Stimulated activated naive B cell treated with anti-CD40 and anti-IgM and Interleukin-4, amounts not matched to agents 10 μg/mL and 1 μg/mL and 100 μg/mL, for 72 hours (primary cell): ENCODE data around the gene HIKESHI.
"Not testable (repeated sequence)": the region's sequence is repeated elsewhere in the genome, so short reads cannot be mapped to it uniquely, and the experiment has no call there.

Experiments used
- ATAC-seq, 2 donors: fragments of 150-1000 bp; cut with Tn5 transposase; replicated peaks; 2 replicates each; pipeline ENCODE4 v1.10.0; 2021; ENCODE audit warnings: moderate library complexity in 1 of 2
- DNase-seq: peaks from one replicate; pipeline ENCODE4 v3.0.0; 2021
- H3K27ac Mint-ChIP-seq: one replicate; pipeline ENCODE4 v1.8.0; 2022; ENCODE audit warnings: mild to moderate bottlenecking, mixed read lengths
- H3K27me3 Mint-ChIP-seq, 2 donors: one replicate each; pipeline ENCODE4 v1.8.0; 2022; ENCODE audit warnings: mixed read lengths in 2 of 2
- H3K36me3 Mint-ChIP-seq, 2 donors: one replicate each; pipeline ENCODE4 v1.8.0; 2022; ENCODE audit warnings: mixed read lengths in 2 of 2, mild to moderate bottlenecking in 1 of 2
- H3K4me1 Mint-ChIP-seq, 2 donors: one replicate each; pipeline ENCODE4 v1.8.0; 2022; ENCODE audit warnings: mixed read lengths in 2 of 2, mild to moderate bottlenecking in 1 of 2
- H3K4me3 Mint-ChIP-seq, 2 donors: one replicate each; pipeline ENCODE4 v1.8.0; 2022; ENCODE audit warnings: mild to moderate bottlenecking in 2 of 2, mixed read lengths in 2 of 2, moderate library complexity in 1 of 2
- H3K9me3 Mint-ChIP-seq, 2 donors: one replicate each; pipeline ENCODE4 v1.8.0; 2022; ENCODE audit warnings: mixed read lengths in 2 of 2, mild to moderate bottlenecking in 1 of 2

The HIKESHI gene

DNA sequence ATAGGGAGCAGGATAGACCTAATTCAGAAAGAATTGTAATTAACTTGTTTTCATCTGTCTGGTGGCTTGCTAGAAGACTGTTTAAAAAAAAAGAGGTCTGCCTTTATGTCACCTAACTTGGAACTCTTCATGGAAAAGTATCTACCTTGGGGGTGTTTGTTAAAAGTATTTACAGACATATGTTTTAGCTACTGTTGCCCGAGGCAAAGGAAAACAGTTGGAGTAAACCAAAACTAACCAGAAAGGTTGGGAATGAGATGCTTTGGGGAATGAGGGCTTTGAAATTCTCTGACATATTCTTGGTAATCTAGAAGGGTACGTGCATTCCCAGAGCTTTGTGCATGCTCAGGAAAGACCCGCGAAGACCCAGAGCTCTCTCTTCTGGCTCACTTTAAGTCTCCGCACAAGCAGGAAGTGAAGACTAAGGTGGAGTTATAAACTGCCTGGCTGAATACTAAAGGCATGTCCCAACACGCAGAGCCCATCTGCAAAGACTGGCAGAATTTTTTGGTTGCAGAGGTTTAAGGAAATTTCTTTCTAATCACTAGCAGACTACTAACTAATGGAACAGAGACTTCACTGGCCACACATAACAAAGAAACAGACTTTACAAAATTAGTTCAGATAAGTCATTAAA lies 33.2 kb downstream of the HIKESHI start:
- Mint-ChIP-seq H3K27ac (peak overlapping the region; percentile 25), H3K36me3 (peaks cover 43 to 67% of the 10 kb centered on the region in 2 donors), H3K9me3 (no peaks in the 10 kb centered on the region), H3K4me3 (no peak overlapping the region), H3K27me3 (no peaks in the 10 kb centered on the region), H3K4me1 (no peaks in the 10 kb centered on the region)
- no peak for ATAC-seq
- no peak for DNase-seq

DNA sequence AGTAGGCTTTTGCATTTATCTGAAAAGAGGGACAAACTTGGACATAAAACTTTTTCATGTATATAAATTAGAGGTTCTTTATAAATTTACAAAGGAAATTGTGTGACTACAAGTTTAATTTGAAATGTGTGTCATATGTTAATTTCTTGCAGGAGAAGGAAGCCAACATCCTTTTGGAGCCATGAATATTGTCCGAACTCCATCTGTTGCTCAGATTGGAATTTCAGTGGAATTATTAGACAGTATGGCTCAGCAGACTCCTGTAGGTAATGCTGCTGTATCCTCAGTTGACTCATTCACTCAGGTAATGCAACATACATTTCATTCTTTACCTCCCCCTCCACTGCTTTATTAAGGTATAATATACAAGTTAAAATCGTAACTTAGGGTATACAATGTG lies 35.2 kb downstream of the HIKESHI start:
- Mint-ChIP-seq H3K27me3 (no peaks in the 10 kb centered on the region), H3K4me3 (no peak overlapping the region), H3K4me1 (peaks cover 3 to 10% of the 10 kb centered on the region in 2 donors), H3K36me3 (peaks cover 50 to 75% of the 10 kb centered on the region in 2 donors), H3K9me3 (no peaks in the 10 kb centered on the region), H3K27ac (no peak overlapping the region)
- DNase-seq (no peak), ATAC-seq (no peak)

DNA sequence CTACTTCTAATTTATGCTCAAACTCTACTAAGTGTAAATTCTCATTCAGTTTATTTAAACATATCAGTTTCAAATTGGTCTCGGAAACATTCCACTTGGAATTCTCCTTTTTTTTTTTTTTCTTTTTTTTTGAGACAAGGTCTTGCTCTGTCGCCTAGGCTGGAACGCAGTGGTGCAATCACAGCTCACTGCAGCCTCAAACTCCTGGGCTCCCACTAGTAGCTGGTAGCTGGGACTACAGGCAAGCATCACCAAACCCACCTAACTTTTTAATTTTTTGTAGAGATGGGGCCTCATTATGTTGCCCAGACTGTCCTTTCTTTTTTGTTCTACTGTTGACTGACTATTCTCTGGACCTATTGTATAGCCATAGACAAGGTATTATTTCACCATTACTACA lies 39.3 kb downstream of the HIKESHI start:
- Mint-ChIP-seq H3K9me3 (no peaks in the 10 kb centered on the region), H3K4me1 (peaks cover 5 to 14% of the 10 kb centered on the region in 2 donors), H3K27me3 (no peaks in the 10 kb centered on the region), H3K4me3 (no peak overlapping the region), H3K36me3 (peaks cover 30 to 46% of the 10 kb centered on the region in 2 donors), H3K27ac (no peak overlapping the region)
- ATAC-seq (no peak), DNase-seq (no peak)

DNA sequence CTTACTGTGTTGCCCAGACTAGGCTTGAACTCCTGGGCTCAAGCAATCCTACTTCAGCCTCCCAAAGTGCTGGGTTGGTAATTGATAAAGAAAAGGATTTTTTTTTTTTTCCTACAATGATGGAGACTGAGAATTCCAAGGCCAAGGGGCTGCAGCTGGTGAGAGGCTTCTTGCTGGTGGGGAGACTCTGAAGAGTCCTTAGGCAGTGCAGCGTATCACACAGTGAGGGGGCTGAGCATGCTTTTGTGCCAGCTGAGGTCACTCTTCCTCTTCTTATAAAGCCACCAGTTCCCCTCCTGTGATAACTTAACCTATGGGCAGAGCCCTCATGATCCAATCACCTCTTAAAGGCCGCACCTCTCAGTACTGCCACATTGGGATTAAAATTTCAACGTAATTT lies 44.5 kb downstream of the HIKESHI start:
- Mint-ChIP-seq H3K27ac (no peak overlapping the region), H3K4me3 (no peak overlapping the region), H3K27me3 (no peaks in the 10 kb centered on the region), H3K4me1 (peaks cover 7 to 13% of the 10 kb centered on the region in 2 donors), H3K36me3 (peaks cover 8 to 25% of the 10 kb centered on the region in 2 donors), H3K9me3 (no peaks in the 10 kb centered on the region)
- DNase-seq = no peak
- ATAC-seq = peak; percentile 36 to 58

DNA sequence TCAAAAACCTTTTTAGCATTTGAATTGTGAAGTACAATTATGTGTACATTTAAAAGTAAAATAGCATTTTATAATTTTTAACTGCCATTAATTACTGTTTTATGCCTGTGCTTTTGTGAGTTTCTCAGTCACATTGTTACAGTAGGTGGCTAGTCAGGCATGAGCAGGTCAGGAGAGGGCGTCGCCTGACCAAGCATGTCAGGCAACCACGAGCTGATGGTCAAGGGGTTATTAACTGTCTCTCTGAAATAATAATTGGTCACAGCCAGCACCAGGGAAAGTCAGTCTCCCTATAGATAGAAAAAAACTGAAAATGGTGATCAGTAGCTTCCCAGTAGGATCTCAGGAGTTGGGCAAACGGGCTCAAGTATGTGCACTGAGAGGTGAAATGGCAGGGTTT lies 53.2 kb downstream of the HIKESHI start:
- Mint-ChIP-seq H3K4me1 (no peaks in the 10 kb centered on the region), H3K4me3 (no peak overlapping the region), H3K27me3 (no peaks in the 10 kb centered on the region), H3K9me3 (no peaks in the 10 kb centered on the region), H3K27ac (no peak overlapping the region), H3K36me3 (peaks cover 5% of the 10 kb centered on the region in 2 donors)
- ATAC-seq (no peak), DNase-seq (no peak)

DNA sequence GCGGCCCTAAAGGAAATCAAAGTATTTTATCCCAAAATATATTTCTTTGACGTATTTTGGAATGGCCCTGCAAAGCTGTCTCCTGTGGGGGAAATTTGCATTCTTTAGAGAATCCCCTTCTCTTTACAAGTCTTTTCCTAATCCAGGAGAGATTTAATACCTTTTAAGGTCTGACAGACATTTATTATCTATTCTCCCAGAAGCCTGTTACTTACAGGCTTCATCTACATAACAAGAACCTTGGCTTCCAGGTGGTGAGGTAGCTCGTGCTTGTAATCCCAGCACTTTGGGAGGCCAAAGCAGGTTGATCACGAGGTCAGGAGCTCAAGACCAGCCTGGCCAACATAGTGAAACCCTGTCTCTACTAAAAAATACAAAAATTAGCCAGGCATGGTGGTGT lies 55.4 kb downstream of the HIKESHI start:
- H3K4me3 Mint-ChIP-seq, DNase-seq, H3K27ac Mint-ChIP-seq, H3K9me3 Mint-ChIP-seq, H3K4me1 Mint-ChIP-seq, ATAC-seq, H3K36me3 Mint-ChIP-seq, H3K27me3 Mint-ChIP-seq: not testable (repeated sequence)

DNA sequence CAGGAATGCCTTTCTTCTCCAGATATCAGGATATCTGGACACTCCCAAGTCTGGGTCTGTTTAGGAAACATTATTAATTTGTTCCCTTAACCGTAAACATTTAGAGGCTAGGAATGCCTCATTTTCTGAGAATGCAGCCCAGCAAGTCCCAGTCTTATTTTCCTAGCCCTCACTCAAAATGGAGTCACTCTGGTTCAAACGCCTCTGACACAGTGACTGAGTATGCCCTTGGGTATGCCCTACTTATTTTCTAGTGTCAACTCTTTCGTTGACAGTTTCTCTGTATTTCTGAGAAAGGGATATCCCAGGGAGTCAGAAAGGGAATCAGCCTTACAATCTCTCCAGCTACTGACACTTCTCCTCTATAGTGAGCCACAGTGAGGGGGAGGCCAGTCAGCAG lies 56.7 kb downstream of the HIKESHI start:
- Mint-ChIP-seq H3K27me3 (no peaks in the 10 kb centered on the region), H3K4me3 (no peak overlapping the region), H3K27ac (no peak overlapping the region), H3K9me3 (peaks cover 0 to 4% of the 10 kb centered on the region in 2 donors), H3K36me3 (peaks cover 0 to 2% of the 10 kb centered on the region in 2 donors), H3K4me1 (no peaks in the 10 kb centered on the region)
- DNase-seq (no peak), ATAC-seq (no peak)

DNA sequence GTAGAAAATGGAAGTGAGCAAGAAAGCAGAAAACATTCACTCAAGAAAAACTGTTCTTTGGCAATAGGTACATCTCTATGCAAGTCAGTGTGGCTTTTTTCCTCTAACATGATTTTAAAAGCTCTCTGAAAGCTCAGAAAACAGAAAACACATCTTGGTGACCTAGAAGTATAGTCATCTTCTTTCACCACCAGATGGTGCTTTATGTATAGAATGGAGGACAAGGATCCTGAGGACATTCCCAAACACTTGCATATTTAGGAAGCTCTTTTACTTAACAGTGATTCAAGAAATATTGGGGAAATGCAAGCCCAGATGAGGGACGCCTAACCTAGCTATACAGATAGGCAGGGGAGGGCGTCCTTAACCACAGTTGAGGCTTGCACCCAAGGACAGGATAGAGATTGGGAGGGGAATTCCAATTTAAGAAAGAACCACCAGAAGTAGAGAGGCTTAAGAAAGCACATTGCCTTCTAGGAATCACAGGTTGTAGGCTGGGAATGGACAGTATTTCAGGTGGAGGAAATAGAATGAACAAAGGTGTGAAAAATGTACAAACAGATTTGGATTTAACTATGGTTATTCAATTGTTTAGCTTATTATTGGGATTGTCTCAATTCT lies 58.8 kb downstream of the HIKESHI start:
- ATAC-seq = no peak
- Mint-ChIP-seq H3K27me3 (no peaks in the 10 kb centered on the region), H3K27ac (no peak overlapping the region), H3K36me3 (peaks cover 0 to under 1% of the 10 kb centered on the region in 2 donors), H3K9me3 (peaks cover 0 to 8% of the 10 kb centered on the region in 2 donors), H3K4me1 (no peaks in the 10 kb centered on the region), H3K4me3 (no peak overlapping the region)
- DNase-seq = no peak

DNA sequence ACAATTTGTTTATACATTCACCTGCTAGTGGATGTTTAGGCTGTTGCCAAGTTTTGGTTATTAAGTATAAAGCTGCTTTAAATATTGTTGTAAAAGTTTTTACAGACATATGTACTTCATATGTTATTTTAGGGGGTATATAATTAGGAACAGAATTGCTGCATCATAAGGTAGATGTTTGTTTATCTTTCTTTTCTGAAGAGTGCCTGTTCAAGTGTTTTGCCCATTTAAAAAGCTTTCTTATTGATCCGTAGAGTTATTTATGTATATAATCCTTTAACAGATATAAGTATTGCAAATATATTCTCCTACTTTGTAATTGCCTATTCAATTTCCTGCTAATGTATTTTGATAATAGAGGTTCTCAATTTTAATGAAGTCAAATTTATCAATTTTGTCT lies 61.4 kb downstream of the HIKESHI start:
- no peak overlapping the region for H3K27ac Mint-ChIP-seq
- DNase-seq (no peak), ATAC-seq (no peak)
- H3K27me3 Mint-ChIP-seq = no peaks in the 10 kb centered on the region
- no peaks in the 10 kb centered on the region for H3K4me1 Mint-ChIP-seq
- peaks cover 0 to 8% of the 10 kb centered on the region in 2 donors for H3K9me3 Mint-ChIP-seq
- H3K36me3 Mint-ChIP-seq = no peaks in the 10 kb centered on the region
- H3K4me3 Mint-ChIP-seq = no peak overlapping the region

DNA sequence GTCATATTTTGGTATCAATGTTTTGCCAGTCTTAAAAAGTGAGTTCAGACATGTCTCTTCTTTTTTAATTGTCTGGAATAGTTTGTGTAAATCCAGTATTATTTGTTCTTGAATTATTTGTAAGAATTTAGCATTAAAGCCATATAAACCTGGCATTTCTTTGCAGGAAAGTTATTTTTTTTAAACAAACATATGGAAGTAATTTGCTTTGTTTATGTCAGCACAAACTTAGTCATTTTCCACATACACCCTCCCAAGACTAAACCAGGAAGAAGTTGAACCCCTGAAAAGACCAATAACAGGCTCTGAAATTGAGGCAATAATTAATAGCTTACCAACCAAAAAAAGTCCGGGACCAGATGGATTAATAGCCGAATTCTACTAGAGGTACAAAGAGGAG lies 63.5 kb downstream of the HIKESHI start:
- Mint-ChIP-seq H3K27me3 (no peaks in the 10 kb centered on the region), H3K4me3 (no peak overlapping the region), H3K27ac (no peak overlapping the region), H3K4me1 (no peaks in the 10 kb centered on the region), H3K9me3 (peaks cover 0 to 8% of the 10 kb centered on the region in 2 donors), H3K36me3 (peaks cover 0 to 6% of the 10 kb centered on the region in 2 donors)
- ATAC-seq = no peak
- no peak for DNase-seq

DNA sequence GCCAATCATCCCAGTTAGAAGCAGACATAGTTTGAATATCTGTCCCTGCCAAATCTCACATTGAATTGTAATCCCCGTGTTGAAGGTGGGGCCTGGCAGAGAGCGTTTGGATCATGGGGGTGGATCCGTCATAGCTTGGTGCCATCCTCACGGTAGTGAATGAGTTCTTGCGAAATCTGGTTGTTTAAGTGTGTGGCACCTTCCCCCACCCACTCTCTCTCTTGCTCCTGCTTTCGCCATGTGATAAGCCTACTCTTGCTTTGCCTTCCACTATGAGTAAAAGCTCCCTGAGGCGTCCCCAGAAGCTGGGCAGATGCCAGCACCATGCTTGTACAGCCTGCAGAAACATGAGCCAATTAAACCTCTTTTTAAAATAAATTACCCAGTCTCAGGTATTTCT lies 67.6 kb downstream of the HIKESHI start:
- peaks cover 0 to 2% of the 10 kb centered on the region in 2 donors for H3K4me1 Mint-ChIP-seq

DNA sequence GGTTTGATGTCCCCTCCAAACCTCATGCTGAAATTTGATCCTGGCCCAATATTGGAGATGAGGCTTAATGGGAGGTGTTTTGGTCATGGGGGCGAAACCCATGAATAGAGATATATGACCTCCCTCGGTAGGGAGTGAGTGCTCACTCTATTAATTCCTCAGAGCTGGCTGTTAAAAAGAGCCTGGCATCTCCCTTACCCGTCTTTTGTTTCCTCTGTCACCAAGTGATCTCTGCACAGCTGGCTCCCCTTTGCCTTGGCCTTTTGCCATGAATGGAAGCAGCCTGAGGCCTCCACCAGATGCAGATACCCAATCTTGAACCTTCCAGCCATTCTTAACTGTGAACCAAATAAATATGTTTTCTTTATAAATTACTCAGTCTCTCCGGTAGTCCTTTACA lies 68.1 kb downstream of the HIKESHI start:
- peaks cover 0 to 2% of the 10 kb centered on the region in 2 donors for H3K4me1 Mint-ChIP-seq
- H3K27me3 Mint-ChIP-seq = peaks cover 4 to 14% of the 10 kb centered on the region in 2 donors

More for the DNA sequence above, 67.6 kb downstream of the HIKESHI start:
- ATAC-seq = no peak
- Mint-ChIP-seq H3K27me3 (peaks cover 1 to 9% of the 10 kb centered on the region in 2 donors), H3K27ac (no peak overlapping the region), H3K9me3 (peaks cover 3 to 4% of the 10 kb centered on the region in 2 donors), H3K4me3 (no peak overlapping the region), H3K36me3 (peaks cover 3 to 10% of the 10 kb centered on the region in 2 donors)
- DNase-seq = no peak

DNA sequence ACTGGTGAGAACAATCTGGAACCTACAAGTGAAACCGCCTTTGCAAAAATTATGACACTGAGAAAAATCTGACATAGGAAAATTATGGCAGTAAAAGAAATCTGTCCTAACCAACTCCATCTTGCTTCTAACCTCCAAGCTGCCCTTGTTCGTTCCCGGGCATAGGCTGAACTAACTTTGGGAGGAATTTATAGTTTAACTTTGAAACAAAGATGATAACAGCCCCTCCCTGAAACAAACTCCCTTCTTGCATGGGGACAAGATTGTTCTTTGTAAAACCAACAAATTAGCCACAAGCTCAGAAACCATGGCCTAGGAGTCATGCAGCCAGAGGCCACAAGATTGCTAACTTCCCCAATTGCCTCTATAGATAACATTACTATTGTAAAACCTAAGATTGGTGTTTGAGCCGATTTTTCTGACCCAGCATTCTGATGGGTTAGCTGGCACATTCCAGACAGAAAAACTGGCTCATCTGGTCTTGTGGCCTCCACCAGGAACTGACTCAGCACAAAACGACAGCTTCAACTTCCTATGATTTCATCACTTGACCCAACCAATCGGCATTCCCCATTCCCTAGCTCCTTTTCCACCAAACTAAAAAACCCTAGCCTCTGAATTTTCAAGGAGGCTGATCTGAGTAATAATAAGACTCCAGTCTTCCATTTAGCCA lies 69.0 kb downstream of the HIKESHI start:
- ATAC-seq (no peak), DNase-seq (no peak)
- Mint-ChIP-seq H3K4me1 (peaks cover 0 to 2% of the 10 kb centered on the region in 2 donors), H3K36me3 (peaks cover 7 to 17% of the 10 kb centered on the region in 2 donors), H3K9me3 (peaks cover 7 to 8% of the 10 kb centered on the region in 2 donors), H3K27me3 (peaks cover 4 to 17% of the 10 kb centered on the region in 2 donors), H3K27ac (no peak overlapping the region), H3K4me3 (no peak overlapping the region)

More for the DNA sequence above, 68.1 kb downstream of the HIKESHI start:
- H3K9me3 Mint-ChIP-seq = peaks cover 4% of the 10 kb centered on the region in 2 donors
- H3K36me3 Mint-ChIP-seq = peaks cover 5 to 14% of the 10 kb centered on the region in 2 donors
- DNase-seq (no peak), ATAC-seq (no peak)
- no peak overlapping the region for H3K27ac Mint-ChIP-seq
- no peak overlapping the region for H3K4me3 Mint-ChIP-seq

DNA sequence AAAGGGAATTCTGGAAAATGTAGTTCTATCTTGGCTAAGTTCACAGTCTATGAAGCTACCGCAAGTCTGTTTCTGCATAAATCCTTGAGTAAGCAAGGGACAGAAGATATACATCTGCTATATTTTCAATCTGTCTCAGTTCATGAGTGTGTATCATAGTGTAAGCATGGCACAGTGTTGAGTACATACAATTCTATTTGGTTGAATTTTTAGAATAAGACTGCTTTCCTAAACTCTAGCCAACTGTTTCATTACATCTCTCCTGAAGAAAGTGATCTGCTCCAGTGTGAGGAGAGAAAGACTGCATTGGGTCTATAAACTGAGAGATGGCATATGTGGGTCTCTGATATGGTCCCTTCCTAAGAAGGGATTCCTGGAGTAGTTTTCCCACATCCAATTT lies 70.0 kb downstream of the HIKESHI start:
- H3K4me1 Mint-ChIP-seq = peaks cover 0 to 2% of the 10 kb centered on the region in 2 donors
- ATAC-seq (no peak), DNase-seq (no peak)
- peaks cover 7 to 21% of the 10 kb centered on the region in 2 donors for H3K36me3 Mint-ChIP-seq
- no peak overlapping the region for H3K27ac Mint-ChIP-seq
- no peak overlapping the region for H3K4me3 Mint-ChIP-seq
- peaks cover 15 to 17% of the 10 kb centered on the region in 2 donors for H3K9me3 Mint-ChIP-seq
- H3K27me3 Mint-ChIP-seq = peaks cover 4 to 17% of the 10 kb centered on the region in 2 donors

DNA sequence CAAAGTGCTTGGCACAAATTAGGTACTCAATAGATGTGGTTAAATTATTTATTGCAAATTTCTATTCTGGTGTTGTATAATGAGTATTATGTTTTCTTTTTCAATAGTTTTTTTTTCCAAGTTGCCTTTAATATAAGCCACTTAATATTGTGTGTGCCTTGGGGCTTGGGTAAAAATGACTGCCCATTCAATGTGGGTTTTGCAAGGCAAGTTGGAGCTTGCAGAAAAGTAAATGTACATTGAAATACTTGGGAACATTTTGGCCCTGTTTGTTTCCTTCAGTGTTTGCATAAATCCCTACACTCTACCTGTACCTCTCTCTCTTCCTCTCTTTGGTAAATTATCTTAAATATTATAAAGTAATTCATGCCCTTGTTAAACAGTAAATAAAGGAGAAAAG lies 70.5 kb downstream of the HIKESHI start:
- peaks cover 7 to 21% of the 10 kb centered on the region in 2 donors for H3K36me3 Mint-ChIP-seq
- ATAC-seq (no peak), DNase-seq (no peak)
- no peak overlapping the region for H3K4me3 Mint-ChIP-seq
- peaks cover 15 to 18% of the 10 kb centered on the region in 2 donors for H3K9me3 Mint-ChIP-seq
- H3K27me3 Mint-ChIP-seq = peaks cover 4 to 17% of the 10 kb centered on the region in 2 donors
- no peak overlapping the region for H3K27ac Mint-ChIP-seq
- H3K4me1 Mint-ChIP-seq = peaks cover 0 to 2% of the 10 kb centered on the region in 2 donors
